Activated CD8-positive, alpha-beta T cell treated with anti-CD3 and anti-CD28 coated beads for 36 hours (primary cell): ENCODE measurements around the gene PPIE. TPM values are rescaled to one million over a fixed set of nuclear protein-coding genes. Genes with fewer than 3 reads are reported as not detected.

ENCODE experiments used
- ATAC-seq: fragments of 200-7000 bp; cut with Tn5 transposase; one replicate; pipeline ENCODE4 v1.10.0; 2021; ENCODE audit warnings: mild to moderate bottlenecking, moderate library complexity
- CTCF ChIA-PET: fragments of 350-600 bp; sonication (Branson Sonifier 250); formaldehyde crosslinking; loops from one replicate; lab custom pipeline; 2021; ENCODE audit warnings: antibody characterized with exemption; lab: Charles Lee
- POLR2A ChIA-PET: fragments of 350-600 bp; sonication (Branson Sonifier 250); formaldehyde crosslinking; loops from one replicate; lab custom pipeline; 2021; ENCODE audit warnings: antibody characterized with exemption; lab: Charles Lee
- DNase-seq: peaks from one replicate; pipeline ENCODE4 v3.0.0-alpha.2; 2020
- H3K27ac Mint-ChIP-seq: one replicate; pipeline ENCODE4 v1.8.0; 2021; ENCODE audit warnings: mild to moderate bottlenecking, mixed read lengths
- H3K27me3 Mint-ChIP-seq: one replicate; pipeline ENCODE4 v1.8.0; 2021; ENCODE audit warnings: mixed read lengths
- H3K36me3 Mint-ChIP-seq: one replicate; pipeline ENCODE4 v1.8.0; 2021; ENCODE audit warnings: low read depth, mixed read lengths
- H3K4me1 Mint-ChIP-seq: one replicate; pipeline ENCODE4 v1.8.0; 2021; ENCODE audit warnings: low read depth, mixed read lengths
- H3K4me3 Mint-ChIP-seq: one replicate; pipeline ENCODE4 v1.8.0; 2021; ENCODE audit warnings: mild to moderate bottlenecking, moderate library complexity, mixed read lengths
- H3K9me3 Mint-ChIP-seq: one replicate; pipeline ENCODE4 v1.8.0; 2021; ENCODE audit warnings: mixed read lengths
- CTCF ChIP-seq: fragments of 200-600 bp; IDR thresholded peaks from one replicate; pipeline ENCODE4 v1.8.0; 2022; ENCODE audit warnings: antibody characterized with exemption, mild to moderate bottlenecking
- intact Hi-C: fragments of 100-400 bp; cut with micrococcal nuclease; formaldehyde crosslinking; loops from one replicate; pipeline ENCODE4 v1.10.0; 2022
- total RNA-seq, 2 experiments: library from RNA; stranded (reverse); gene quantifications; one replicate each; pipeline ENCODE4 v1.2.3, GENCODE V29; 2021

The PPIE gene
- total RNA-seq, 2 experiments from 2014 or later, result 71.7 to 74.7 TPM

- H3K27ac Mint-ChIP-seq, result no peak overlapping the region
- H3K27me3 Mint-ChIP-seq, result peaks cover 62% of the 10 kb centered on the region
- CTCF ChIA-PET, result interaction anchor here (0.8 to 1.1 kb wide), 3 partner anchors 9 to 123 kb away, joined by 3 to 4 read pairs (median 3); no protein-coding TSS in a partner anchor
- no peaks in the 10 kb centered on the region for H3K9me3 Mint-ChIP-seq
- DNase-seq (no peak), ATAC-seq (no peak)
- no peak for TF ChIP-seq CTCF
- POLR2A ChIA-PET, result no interaction called here
- H3K4me3 Mint-ChIP-seq, result no peak overlapping the region
- no peaks in the 10 kb centered on the region for H3K36me3 Mint-ChIP-seq
- intact Hi-C loops, result no loop called here
- peaks cover 11% of the 10 kb centered on the region for H3K4me1 Mint-ChIP-seq
These were observed 9.7 kb upstream of the PPIE start for GRCh38 chr1:39729030-39729429.

GRCh38 chr1:39729842-39730241 lies 8.8 kb upstream of the PPIE start:
- TF ChIP-seq CTCF, result no peak
- intact Hi-C loops, result no loop called here
- ChIA-PET POLR2A (no interaction called here), CTCF (interaction anchor here (1.0 to 1.1 kb wide), 2 partner anchors 10 to 123 kb away, joined by 3 to 4 read pairs; no protein-coding TSS in a partner anchor)
- Mint-ChIP-seq H3K4me3 (no peak overlapping the region), H3K9me3 (no peaks in the 10 kb centered on the region), H3K4me1 (peaks cover 11% of the 10 kb centered on the region), H3K36me3 (no peaks in the 10 kb centered on the region), H3K27ac (no peak overlapping the region), H3K27me3 (peaks cover 56% of the 10 kb centered on the region)
- DNase-seq (no peak), ATAC-seq (no peak)

GRCh38 chr1:39732730-39733129 lies 6.0 kb upstream of the PPIE start:
- Mint-ChIP-seq H3K36me3 (no peaks in the 10 kb centered on the region), H3K27me3 (peaks cover 45% of the 10 kb centered on the region), H3K4me1 (peaks cover 19% of the 10 kb centered on the region), H3K9me3 (no peaks in the 10 kb centered on the region), H3K27ac (no peak overlapping the region), H3K4me3 (no peak overlapping the region)
- CTCF ChIA-PET, result interaction anchor here (0.9 kb wide), 1 partner anchor 330 kb away, joined by 3 read pairs; no protein-coding TSS in a partner anchor
- no peak for TF ChIP-seq CTCF
- DNase-seq (no peak), ATAC-seq (no peak)
- POLR2A ChIA-PET, result no interaction called here
- intact Hi-C loops, result no loop called here

DNA sequence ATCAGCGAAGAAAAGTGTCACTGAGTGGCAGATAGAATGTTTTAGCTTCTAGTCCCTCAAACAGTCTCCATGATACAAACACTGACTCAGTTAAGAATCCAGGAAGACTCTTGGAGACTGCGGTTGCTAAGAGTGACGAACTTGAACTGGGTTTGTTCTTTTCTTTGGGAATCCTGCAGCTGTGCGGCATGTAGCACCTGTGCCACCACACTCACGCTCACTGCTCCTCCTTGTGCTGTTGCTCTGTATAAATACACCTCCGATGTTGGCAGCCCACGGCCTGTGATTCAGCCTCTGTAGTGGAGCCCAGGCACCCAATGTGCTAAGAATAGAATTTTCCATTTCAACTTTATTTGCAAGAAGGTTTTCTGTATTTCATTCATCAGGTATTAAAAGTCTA lies 5.5 kb upstream of the PPIE start:
- Mint-ChIP-seq H3K4me1 (peaks cover 18% of the 10 kb centered on the region), H3K4me3 (no peak overlapping the region), H3K27me3 (peaks cover 41% of the 10 kb centered on the region), H3K9me3 (no peaks in the 10 kb centered on the region), H3K36me3 (no peaks in the 10 kb centered on the region), H3K27ac (no peak overlapping the region)
- intact Hi-C loops, result no loop called here
- ATAC-seq (no peak), DNase-seq (peak; percentile 26)
- ChIA-PET POLR2A (interaction anchor here (1.6 kb wide), 1 partner anchor 32 kb away, joined by 4 read pairs; no protein-coding TSS in a partner anchor), CTCF (interaction anchor here (0.9 to 1.5 kb wide), 2 partner anchors 13 to 330 kb away, joined by 3 to 5 read pairs; no protein-coding TSS in a partner anchor)
- no peak for TF ChIP-seq CTCF

DNA sequence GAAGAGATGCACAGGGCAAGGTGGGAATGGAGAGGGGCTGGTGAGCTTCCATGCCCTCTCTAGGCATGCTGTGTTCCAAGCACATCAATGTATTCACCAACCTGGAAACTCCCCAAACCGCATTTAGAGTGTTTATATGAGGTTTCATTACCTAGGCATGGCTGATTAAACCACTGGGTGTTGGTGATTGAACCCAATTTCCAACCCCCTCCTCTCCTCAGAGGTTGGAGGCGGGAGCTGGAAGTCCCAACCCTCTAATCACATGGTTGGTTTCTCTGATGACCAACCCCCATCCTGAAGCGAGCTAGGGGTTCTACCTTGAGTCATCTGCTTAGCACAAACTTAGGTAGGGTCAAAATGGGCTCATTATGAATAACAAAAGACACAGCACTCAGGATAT lies 3.0 kb upstream of the PPIE start:
- peak; percentile 8 for ATAC-seq

More for the DNA sequence above, 3.0 kb upstream of the PPIE start:
- H3K36me3 Mint-ChIP-seq, result peaks cover 14% of the 10 kb centered on the region
- CTCF ChIA-PET, result interaction anchor here (0.9 to 1.3 kb wide), 6 partner anchors 11 to 129 kb away, joined by 3 to 4 read pairs (median 4); partner anchors contain the start of gene NT5C1A
- H3K4me3 Mint-ChIP-seq, result no peak overlapping the region
- peak; percentile 34 for DNase-seq
- H3K27ac Mint-ChIP-seq, result no peak overlapping the region
- H3K9me3 Mint-ChIP-seq, result no peaks in the 10 kb centered on the region
- POLR2A ChIA-PET, result interaction anchor here (2.0 kb wide), 1 partner anchor 69 kb away, joined by 4 read pairs; no protein-coding TSS in a partner anchor
- intact Hi-C loops, result no loop called here
- H3K4me1 Mint-ChIP-seq, result peaks cover 33% of the 10 kb centered on the region
- no peak for TF ChIP-seq CTCF
- peaks cover 17% of the 10 kb centered on the region for H3K27me3 Mint-ChIP-seq
